GM23338 (cell line): Measurements from ENCODE around the gene TMEM255B.

Experiments used
- EZH2phosphoT487 ChIP-seq: fragments of 200-600 bp; sonication (generic); IDR thresholded peaks from one replicate; pipeline ENCODE4 v1.8.1; 2018; ENCODE audit warnings: antibody characterized with exemption; ENCODE audit not compliant: unreplicated experiment
- POLR2AphosphoS5 ChIP-seq: IDR thresholded peaks from 2 replicates; pipeline ENCODE4 v1.6.1; 2016; ENCODE audit warnings: antibody characterized with exemption, low read depth
- ZNF331 ChIP-seq: fragments of 250-450 bp; sonication (Bioruptor Pico); IDR thresholded peaks from 2 replicates; pipeline ENCODE4 v1.5.0; 2020; ENCODE audit warnings: low read depth, mild to moderate bottlenecking, moderate library complexity
- TF ChIP-seq, protein P1 (sequence below), 2 experiments: fragments of 200-600 bp in 1 of 2; sonication (generic) in 1 of 2; conservative IDR thresholded peaks; 2 replicates each; pipeline versions ENCODE4 v1.5.1 to v1.6.1; 2016 to 2017; ENCODE audit warnings: antibody characterized with exemption in 2 of 2, low read depth in 2 of 2, mild to moderate bottlenecking in 2 of 2, moderate library complexity in 1 of 2
- TF ChIP-seq, protein P2 (sequence below): IDR thresholded peaks from one replicate; pipeline ENCODE4 v1.6.1; 2018; ENCODE audit warnings: antibody characterized with exemption; ENCODE audit not compliant: unreplicated experiment

DNA sequence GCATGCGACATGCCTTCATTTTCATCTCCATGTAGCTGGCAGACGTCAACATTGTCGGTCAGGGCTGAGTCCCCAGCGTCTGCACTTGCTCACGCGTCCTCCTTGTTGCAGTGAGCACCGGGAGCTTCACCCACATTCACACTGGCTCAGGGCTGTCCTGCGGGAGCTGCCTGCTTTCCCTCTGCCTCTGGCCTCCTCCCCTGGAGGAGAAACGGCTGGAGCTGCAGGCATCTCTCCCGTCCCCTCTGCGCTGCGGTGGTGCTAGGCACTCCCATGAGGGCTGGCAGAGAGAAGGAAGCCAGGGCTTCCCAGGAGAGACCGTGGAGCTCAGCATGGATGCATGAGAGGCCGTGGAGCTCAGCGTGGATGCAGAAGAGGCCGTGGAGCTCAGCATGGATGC, 18.4 kb upstream of the TMEM255B start:
- TF ChIP-seq, protein P1, sequence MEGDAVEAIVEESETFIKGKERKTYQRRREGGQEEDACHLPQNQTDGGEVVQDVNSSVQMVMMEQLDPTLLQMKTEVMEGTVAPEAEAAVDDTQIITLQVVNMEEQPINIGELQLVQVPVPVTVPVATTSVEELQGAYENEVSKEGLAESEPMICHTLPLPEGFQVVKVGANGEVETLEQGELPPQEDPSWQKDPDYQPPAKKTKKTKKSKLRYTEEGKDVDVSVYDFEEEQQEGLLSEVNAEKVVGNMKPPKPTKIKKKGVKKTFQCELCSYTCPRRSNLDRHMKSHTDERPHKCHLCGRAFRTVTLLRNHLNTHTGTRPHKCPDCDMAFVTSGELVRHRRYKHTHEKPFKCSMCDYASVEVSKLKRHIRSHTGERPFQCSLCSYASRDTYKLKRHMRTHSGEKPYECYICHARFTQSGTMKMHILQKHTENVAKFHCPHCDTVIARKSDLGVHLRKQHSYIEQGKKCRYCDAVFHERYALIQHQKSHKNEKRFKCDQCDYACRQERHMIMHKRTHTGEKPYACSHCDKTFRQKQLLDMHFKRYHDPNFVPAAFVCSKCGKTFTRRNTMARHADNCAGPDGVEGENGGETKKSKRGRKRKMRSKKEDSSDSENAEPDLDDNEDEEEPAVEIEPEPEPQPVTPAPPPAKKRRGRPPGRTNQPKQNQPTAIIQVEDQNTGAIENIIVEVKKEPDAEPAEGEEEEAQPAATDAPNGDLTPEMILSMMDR (conservative IDR thresholded peaks at IDR 0.05; ENCODE audit: low read depth in 2 of 2): no peak
- TF ChIP-seq EZH2phosphoT487 (no peak), POLR2AphosphoS5 (no peak), ZNF331 (CRISPR knock-in tag) (no peak)
- TF ChIP-seq, protein P2, sequence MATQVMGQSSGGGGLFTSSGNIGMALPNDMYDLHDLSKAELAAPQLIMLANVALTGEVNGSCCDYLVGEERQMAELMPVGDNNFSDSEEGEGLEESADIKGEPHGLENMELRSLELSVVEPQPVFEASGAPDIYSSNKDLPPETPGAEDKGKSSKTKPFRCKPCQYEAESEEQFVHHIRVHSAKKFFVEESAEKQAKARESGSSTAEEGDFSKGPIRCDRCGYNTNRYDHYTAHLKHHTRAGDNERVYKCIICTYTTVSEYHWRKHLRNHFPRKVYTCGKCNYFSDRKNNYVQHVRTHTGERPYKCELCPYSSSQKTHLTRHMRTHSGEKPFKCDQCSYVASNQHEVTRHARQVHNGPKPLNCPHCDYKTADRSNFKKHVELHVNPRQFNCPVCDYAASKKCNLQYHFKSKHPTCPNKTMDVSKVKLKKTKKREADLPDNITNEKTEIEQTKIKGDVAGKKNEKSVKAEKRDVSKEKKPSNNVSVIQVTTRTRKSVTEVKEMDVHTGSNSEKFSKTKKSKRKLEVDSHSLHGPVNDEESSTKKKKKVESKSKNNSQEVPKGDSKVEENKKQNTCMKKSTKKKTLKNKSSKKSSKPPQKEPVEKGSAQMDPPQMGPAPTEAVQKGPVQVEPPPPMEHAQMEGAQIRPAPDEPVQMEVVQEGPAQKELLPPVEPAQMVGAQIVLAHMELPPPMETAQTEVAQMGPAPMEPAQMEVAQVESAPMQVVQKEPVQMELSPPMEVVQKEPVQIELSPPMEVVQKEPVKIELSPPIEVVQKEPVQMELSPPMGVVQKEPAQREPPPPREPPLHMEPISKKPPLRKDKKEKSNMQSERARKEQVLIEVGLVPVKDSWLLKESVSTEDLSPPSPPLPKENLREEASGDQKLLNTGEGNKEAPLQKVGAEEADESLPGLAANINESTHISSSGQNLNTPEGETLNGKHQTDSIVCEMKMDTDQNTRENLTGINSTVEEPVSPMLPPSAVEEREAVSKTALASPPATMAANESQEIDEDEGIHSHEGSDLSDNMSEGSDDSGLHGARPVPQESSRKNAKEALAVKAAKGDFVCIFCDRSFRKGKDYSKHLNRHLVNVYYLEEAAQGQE: no peak
